ENCODE results near the gene ZFP92.

DNA sequence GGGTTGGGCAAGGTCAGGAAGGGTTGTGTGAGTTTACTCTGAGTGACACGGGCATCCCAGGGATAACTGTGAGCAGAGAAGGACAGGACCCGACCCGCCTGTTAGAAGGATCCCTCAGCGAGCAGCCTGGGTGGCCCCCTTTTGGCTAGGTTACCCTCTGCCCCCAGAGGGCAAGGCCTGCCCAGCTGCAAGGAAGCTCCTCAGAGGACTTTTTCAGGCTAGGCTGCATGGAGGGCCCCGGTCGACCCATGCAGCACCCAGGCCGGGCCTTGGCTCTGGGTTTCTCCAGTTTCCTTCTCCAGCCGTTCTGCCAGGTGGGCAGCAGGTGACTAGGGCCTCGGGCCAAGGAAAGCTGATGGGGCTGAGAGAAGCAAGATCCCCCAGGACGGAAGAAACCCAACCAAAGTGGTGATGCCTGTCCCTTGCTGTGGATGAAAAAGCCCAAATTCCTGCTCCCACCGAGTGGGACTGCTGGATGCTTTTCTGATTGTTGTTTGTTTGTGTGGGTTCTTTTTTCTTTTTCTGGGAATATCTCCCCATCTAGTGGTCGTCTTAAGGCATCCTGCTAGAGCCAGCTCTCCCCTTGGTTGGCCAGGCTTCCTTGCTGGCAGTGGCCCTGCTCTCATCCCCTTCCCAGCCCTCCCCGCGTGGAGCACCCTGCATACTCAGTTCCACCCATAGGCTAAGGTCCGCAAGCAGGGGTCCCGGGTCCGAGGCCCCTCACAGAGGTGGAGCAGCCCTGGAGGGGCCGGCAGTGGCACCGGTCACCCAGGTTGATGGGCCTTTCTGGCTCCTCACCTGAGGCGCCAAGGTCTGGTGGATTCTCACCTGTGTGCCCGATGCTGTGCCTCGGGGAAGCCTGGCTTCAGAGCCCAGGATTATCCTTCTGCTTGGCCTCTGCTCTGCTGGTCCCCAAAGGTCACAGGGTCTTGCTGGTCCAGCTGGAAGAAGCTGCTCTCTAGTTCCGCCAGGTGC, 1.8 kb downstream of the ZFP92 start:
- no peak for TF ChIP-seq EZH2phosphoT487 (IDR thresholded peaks at IDR 0.05; ENCODE audit: borderline replicate concordance, low read depth, low read length)
- no peak for TF ChIP-seq CTCF (conservative IDR thresholded peaks at IDR 0.05; ENCODE audit: low read length)
